CD14-positive monocyte (primary cell): Measurements from ENCODE around the gene POLDIP3. TPM values are rescaled to one million over a fixed set of nuclear protein-coding genes. Genes with fewer than 3 reads are reported as not detected.
A peak's percentile ranks its signal among the peaks of the same experiment; 100 is the strongest.

Experiments
- DNase-seq, 3 donors: peaks; one replicate each; pipeline ENCODE4 v3.0.0-alpha.2; 2011 to 2022
- H2AFZ ChIP-seq: 2 replicates; pipeline ENCODE4 v1.6.0; 2012; ENCODE audit warnings: mild to moderate bottlenecking, low read depth, low read length, inconsistent platforms; ENCODE audit not compliant: insufficient read depth, poor library complexity, severe bottlenecking
- H3K27ac ChIP-seq, 2 donors: 1 replicate in 1 of 2; 2 replicates in 1 of 2; pipeline ENCODE4 v1.5.1; 2012 to 2013; ENCODE audit warnings: low read length in 2 of 2, control low read depth in 1 of 2, inconsistent platforms in 1 of 2, low read depth in 1 of 2, mild to moderate bottlenecking in 1 of 2
- H3K27me3 ChIP-seq, 2 donors: one replicate each; pipeline versions ENCODE4 v1.6.0 to v1.6.1; 2011 to 2013; ENCODE audit warnings: low read length in 2 of 2; ENCODE audit not compliant: control insufficient read depth in 2 of 2, insufficient read depth in 2 of 2
- H3K36me3 ChIP-seq, 2 donors: replicated peaks in 1 of 2; 1 replicate in 1 of 2; 2 replicates in 1 of 2; pipeline versions ENCODE4 v1.5.1 to v1.6.1; 2012 to 2013; ENCODE audit warnings: low read length in 2 of 2, control low read depth in 1 of 2, inconsistent platforms in 1 of 2, mild to moderate bottlenecking in 1 of 2; ENCODE audit not compliant: insufficient read depth in 2 of 2, control insufficient read depth in 1 of 2
- H3K4me1 ChIP-seq, 2 donors: 1 replicate in 1 of 2; 2 replicates in 1 of 2; pipeline versions ENCODE4 v1.5.1 to v1.6.1; 2012 to 2013; ENCODE audit warnings: low read length in 2 of 2, control low read depth in 1 of 2, inconsistent platforms in 1 of 2, mild to moderate bottlenecking in 1 of 2, moderate library complexity in 1 of 2; ENCODE audit not compliant: insufficient read depth in 2 of 2, control insufficient read depth in 1 of 2
- H3K4me2 ChIP-seq: replicated peaks from 2 replicates; pipeline ENCODE3; 2012; ENCODE audit warnings: low read length, moderate library complexity, mild to moderate bottlenecking; ENCODE audit not compliant: poor library complexity, severe bottlenecking; ENCODE audit errors: extremely low read depth
- H3K4me3 ChIP-seq, 3 experiments: fragments of 200-600 bp in 1 of 3; sonication (generic) in 1 of 3; replicated peaks in 1 of 3; 1 replicate in 2 of 3; 2 replicates in 1 of 3; pipeline ENCODE4 v1.5.1; 2011 to 2013; ENCODE audit warnings: low read length in 3 of 3, mild to moderate bottlenecking in 3 of 3, control low read depth in 2 of 3, low read depth in 2 of 3, inconsistent platforms in 1 of 3, moderate library complexity in 1 of 3
- H3K79me2 ChIP-seq: 2 replicates; pipeline ENCODE4 v1.6.0; 2012; ENCODE audit warnings: mild to moderate bottlenecking, control low read depth, inconsistent platforms, low read length, moderate library complexity; ENCODE audit not compliant: insufficient read depth
- H3K9ac ChIP-seq: 2 replicates; pipeline ENCODE4 v1.6.0; 2017; ENCODE audit warnings: low read length, mild to moderate bottlenecking; ENCODE audit not compliant: insufficient read depth, poor library complexity, severe bottlenecking
- H3K9me3 ChIP-seq, 2 donors: replicated peaks in 1 of 2; 1 replicate in 1 of 2; 2 replicates in 1 of 2; pipeline versions ENCODE4 v1.5.1 to v1.6.1; 2012 to 2013; ENCODE audit warnings: low read length in 2 of 2, control low read depth in 1 of 2; ENCODE audit not compliant: control insufficient read depth in 1 of 2, insufficient read depth in 1 of 2
- H4K20me1 ChIP-seq: 2 replicates; pipeline ENCODE4 v1.6.0; 2012; ENCODE audit warnings: mild to moderate bottlenecking, low read length, control low read depth, moderate library complexity; ENCODE audit not compliant: insufficient read depth
- H3K27ac Mint-ChIP-seq, 7 donors: one replicate each; pipeline ENCODE4 v1.8.0; 2020; ENCODE audit warnings: mild to moderate bottlenecking in 7 of 7, mixed read lengths in 7 of 7, moderate library complexity in 6 of 7, inconsistent platforms in 2 of 7
- H3K27me3 Mint-ChIP-seq, 3 donors: one replicate each; pipeline ENCODE4 v1.8.0; 2021 to 2022; ENCODE audit warnings: low read depth in 3 of 3, mild to moderate bottlenecking in 3 of 3, mixed read lengths in 3 of 3, moderate library complexity in 3 of 3, inconsistent platforms in 1 of 3
- H3K36me3 Mint-ChIP-seq, 2 donors: one replicate each; pipeline ENCODE4 v1.8.0; 2020; ENCODE audit warnings: mixed read lengths in 2 of 2, inconsistent platforms in 1 of 2, mild to moderate bottlenecking in 1 of 2
- H3K4me1 Mint-ChIP-seq: one replicate; pipeline ENCODE4 v1.8.0; 2020; ENCODE audit warnings: mild to moderate bottlenecking, mixed read lengths
- H3K4me3 Mint-ChIP-seq, 2 donors: one replicate each; pipeline ENCODE4 v1.8.0; 2020; ENCODE audit warnings: mild to moderate bottlenecking in 2 of 2, mixed read lengths in 2 of 2, moderate library complexity in 1 of 2
- H3K9me3 Mint-ChIP-seq, 7 donors: one replicate each; pipeline ENCODE4 v1.8.0; 2020 to 2022; ENCODE audit warnings: mixed read lengths in 7 of 7, mild to moderate bottlenecking in 6 of 7, moderate library complexity in 6 of 7, inconsistent platforms in 2 of 7
- WGBS: methylation state at CpG from one replicate; pipeline ENCODE4 v1.1.5; 2013; ENCODE audit warnings: missing lambda C conversion rate; ENCODE audit not compliant: insufficient coverage; 5-methylcytosine and 5-hydroxymethylcytosine counted together
- intact Hi-C, 2 donors: fragments of 100-400 bp; cut with micrococcal nuclease; formaldehyde crosslinking; loops; one replicate each; pipeline versions ENCODE4 v1.15.0 to v1.15.1; 2023
- polyA plus RNA-seq, 3 donors: library from polyadenylated mRNA; depleted of rRNA in 1 of 3; unstranded in 2 of 3; stranded (reverse) in 1 of 3; fragments of 300-500 nt in 2 of 3; fragments of >200 nt in 1 of 3; fragmentation: Illumina TruSeq in 2 of 3; gene quantifications; 1 replicate in 2 of 3; 2 replicates in 1 of 3; pipeline ENCODE4 v1.2.3, GENCODE V29; 2012 to 2021
- TF ChIP-seq, protein P1 (sequence below): fragments of 200-600 bp; IDR thresholded peaks from one replicate; pipeline ENCODE4 v1.8.0; 2022; ENCODE audit warnings: antibody characterized with exemption, mild to moderate bottlenecking

POLDIP3 gene
- polyA plus RNA-seq, 3 donors = 46.3 to 55.3 (median 53.8) TPM

DNA sequence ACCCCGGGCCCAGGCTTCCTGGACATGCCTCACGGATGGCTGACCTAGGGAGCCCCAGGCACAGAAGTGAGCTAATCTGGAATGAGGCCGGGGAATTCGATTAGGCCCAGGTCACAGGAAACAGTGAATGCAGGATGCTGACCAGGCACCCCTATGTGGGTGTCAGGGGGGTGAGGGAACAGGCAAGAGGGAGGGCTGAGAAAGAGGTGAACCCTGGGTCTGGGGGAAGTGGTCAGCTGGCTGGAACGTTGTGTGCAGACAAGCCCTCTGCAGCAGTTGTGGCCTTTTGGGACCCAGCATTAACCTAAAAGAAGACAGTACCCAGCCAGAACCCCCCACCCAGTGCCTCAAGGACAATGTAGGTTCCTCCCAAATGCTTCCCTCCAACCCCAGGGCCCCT, 52.8 kb downstream of the POLDIP3 start:
- Histone ChIP-seq H3K36me3 (no peaks in the 10 kb centered on the region), H3K79me2 (no peaks in the 10 kb centered on the region), H3K9me3 (no peaks in the 10 kb centered on the region), H3K9ac (no peak overlapping the region), H3K4me3 (no peak overlapping the region), H3K27me3 (no peaks in the 10 kb centered on the region), H3K27ac (no peak overlapping the region), H4K20me1 (no peaks in the 10 kb centered on the region), H2AFZ (peak overlapping the region; percentile 19), H3K4me2 (no peak overlapping the region), H3K4me1 (peaks cover 9 to 10% of the 10 kb centered on the region in 2 donors)
- Mint-ChIP-seq H3K9me3 (peaks cover 0 to 8% (median 0%) of the 10 kb centered on the region in 7 donors), H3K4me3 (no peak overlapping the region), H3K36me3 (no peaks in the 10 kb centered on the region), H3K27ac (peak overlapping the region in 1 of 7 donors; percentile 72), H3K27me3 (peaks cover 0 to 3% (median 1%) of the 10 kb centered on the region in 3 donors), H3K4me1 (peaks cover 10% of the 10 kb centered on the region)
- 72% methylated on average over 3 of the region's 5 CpGs for WGBS
- intact Hi-C loops = no loop called here
- TF ChIP-seq, protein P1, sequence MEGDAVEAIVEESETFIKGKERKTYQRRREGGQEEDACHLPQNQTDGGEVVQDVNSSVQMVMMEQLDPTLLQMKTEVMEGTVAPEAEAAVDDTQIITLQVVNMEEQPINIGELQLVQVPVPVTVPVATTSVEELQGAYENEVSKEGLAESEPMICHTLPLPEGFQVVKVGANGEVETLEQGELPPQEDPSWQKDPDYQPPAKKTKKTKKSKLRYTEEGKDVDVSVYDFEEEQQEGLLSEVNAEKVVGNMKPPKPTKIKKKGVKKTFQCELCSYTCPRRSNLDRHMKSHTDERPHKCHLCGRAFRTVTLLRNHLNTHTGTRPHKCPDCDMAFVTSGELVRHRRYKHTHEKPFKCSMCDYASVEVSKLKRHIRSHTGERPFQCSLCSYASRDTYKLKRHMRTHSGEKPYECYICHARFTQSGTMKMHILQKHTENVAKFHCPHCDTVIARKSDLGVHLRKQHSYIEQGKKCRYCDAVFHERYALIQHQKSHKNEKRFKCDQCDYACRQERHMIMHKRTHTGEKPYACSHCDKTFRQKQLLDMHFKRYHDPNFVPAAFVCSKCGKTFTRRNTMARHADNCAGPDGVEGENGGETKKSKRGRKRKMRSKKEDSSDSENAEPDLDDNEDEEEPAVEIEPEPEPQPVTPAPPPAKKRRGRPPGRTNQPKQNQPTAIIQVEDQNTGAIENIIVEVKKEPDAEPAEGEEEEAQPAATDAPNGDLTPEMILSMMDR = no peak
- DNase-seq = no peak

DNA sequence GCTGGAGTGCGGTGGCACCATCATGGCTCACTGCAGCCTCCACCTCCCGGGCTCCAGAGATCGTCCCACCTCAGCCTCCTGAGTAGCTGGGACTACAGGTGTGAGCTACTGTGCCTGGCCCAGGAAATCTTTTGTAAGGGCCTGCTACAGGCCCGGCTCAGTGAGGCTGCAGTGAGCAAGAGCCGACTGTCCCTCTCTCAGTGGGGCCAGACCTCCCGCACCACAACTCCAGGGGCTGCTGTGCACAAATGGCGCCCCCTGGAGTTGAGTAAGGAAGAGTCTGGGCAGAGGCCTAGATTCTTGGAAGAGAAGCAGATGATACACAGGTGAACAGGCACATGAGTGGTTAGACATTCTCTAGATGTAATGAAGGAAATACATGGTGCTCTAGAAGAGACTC, 53.9 kb downstream of the POLDIP3 start:
- no peaks in the 10 kb centered on the region for H3K27me3 ChIP-seq
- H3K4me2 ChIP-seq = no peak overlapping the region
- TF ChIP-seq, protein P1 = peak; percentile 52
- H3K27me3 Mint-ChIP-seq = peaks cover 0 to 3% (median 1%) of the 10 kb centered on the region in 3 donors
- H2AFZ ChIP-seq = no peak overlapping the region
- DNase-seq = peak in 1 of 3 donors; percentile 20
- no peaks in the 10 kb centered on the region for H3K9me3 ChIP-seq
- no peaks in the 10 kb centered on the region for H3K36me3 Mint-ChIP-seq
- no peak overlapping the region for H3K9ac ChIP-seq
- H3K4me1 Mint-ChIP-seq = peaks cover 10% of the 10 kb centered on the region
- H3K36me3 ChIP-seq = no peaks in the 10 kb centered on the region
- WGBS = 100% methylated on average over 4 of the region's 7 CpGs
- peaks cover 9 to 10% of the 10 kb centered on the region in 2 donors for H3K4me1 ChIP-seq
- no peak overlapping the region for H3K4me3 ChIP-seq
- H3K27ac ChIP-seq = no peak overlapping the region
- no peaks in the 10 kb centered on the region for H3K79me2 ChIP-seq
- H3K4me3 Mint-ChIP-seq = no peak overlapping the region
- intact Hi-C loops = no loop called here
- peaks cover 0 to 8% (median 0%) of the 10 kb centered on the region in 7 donors for H3K9me3 Mint-ChIP-seq
- H4K20me1 ChIP-seq = no peaks in the 10 kb centered on the region
- no peak overlapping the region for H3K27ac Mint-ChIP-seq
